Sigmoid colon (tissue), 4 donors: Measurements from ENCODE around the gene PSD.

ENCODE experiments used
- CTCF ChIP-seq, 4 experiments: fragments of 450-650 bp in 3 of 4; fragments of 200-600 bp in 1 of 4; IDR thresholded peaks; one replicate each; pipeline ENCODE4 v1.5.1; 2016 to 2019; ENCODE audit warnings: antibody characterized with exemption in 4 of 4, mild to moderate bottlenecking in 3 of 4, moderate library complexity in 2 of 4
- EP300 ChIP-seq, 4 donors: sonication (generic); formaldehyde crosslinking; IDR thresholded peaks; one replicate each; pipeline ENCODE4 v1.6.1; 2017; ENCODE audit warnings: antibody characterized with exemption in 4 of 4
- POLR2A ChIP-seq, 2 donors: fragments of 450-650 bp; IDR thresholded peaks; one replicate each; pipeline ENCODE4 v1.6.1; 2016; ENCODE audit warnings: antibody characterized with exemption in 2 of 2, mild to moderate bottlenecking in 2 of 2, moderate library complexity in 2 of 2
- POLR2AphosphoS5 ChIP-seq, 4 donors: sonication (generic); formaldehyde crosslinking; IDR thresholded peaks; one replicate each; pipeline ENCODE4 v1.6.1; 2017; ENCODE audit warnings: antibody characterized with exemption in 4 of 4

- TF ChIP-seq POLR2A (IDR thresholded peaks at IDR 0.05), result no peak
- TF ChIP-seq CTCF (IDR thresholded peaks at IDR 0.05), result no peak
- no peak for TF ChIP-seq EP300 (IDR thresholded peaks at IDR 0.05)
- TF ChIP-seq POLR2AphosphoS5 (IDR thresholded peaks at IDR 0.05), result peak in 3 of 4 donors; percentile 30 to 61 (median 40)
These were observed 32.0 kb upstream of the PSD start for GRCh38 chr10:102450374-102451104.
